Glomerular visceral epithelial cell (primary cell): ENCODE results near the gene KIF24.
"Not testable (repeated sequence)": the region's sequence is repeated elsewhere in the genome, so short reads cannot be mapped to it uniquely, and the experiment has no call there.

ENCODE experiments used
- DNase-seq: peaks from one replicate; pipeline ENCODE4 v3.0.0-alpha.2; 2016; ENCODE audit errors: extremely low spot score

The KIF24 gene

GRCh38 chr9:34331196-34331595, 2.1 kb upstream of the KIF24 start:
- DNase-seq, result no peak

DNA sequence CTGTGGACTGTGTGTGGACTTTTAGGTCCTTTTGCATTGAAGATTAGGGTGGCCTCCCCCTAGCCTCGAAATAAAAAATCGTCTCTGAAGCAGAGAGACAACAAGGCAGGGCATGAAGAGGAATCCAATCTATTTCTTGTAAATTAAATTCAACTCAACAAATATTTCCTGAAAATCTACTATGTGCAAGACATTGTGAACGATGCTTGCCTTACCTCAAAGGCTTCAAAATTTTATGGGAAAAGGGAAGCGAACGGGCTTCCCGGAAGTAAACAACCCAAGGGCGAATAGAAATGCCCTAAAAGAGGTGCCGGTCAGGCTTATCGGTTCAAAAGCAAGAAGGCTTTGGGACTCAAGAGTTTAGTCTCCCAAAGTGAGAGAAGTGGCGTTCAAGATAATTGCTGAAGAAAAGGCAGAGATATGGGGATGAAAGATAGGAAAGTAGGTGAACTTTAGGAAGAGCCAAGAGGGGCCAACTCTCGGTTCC, 525 bp downstream of the KIF24 start:
- no peak for DNase-seq

GRCh38 chr9:34326690-34327089, 2.4 kb downstream of the KIF24 start:
- DNase-seq, result no peak

DNA sequence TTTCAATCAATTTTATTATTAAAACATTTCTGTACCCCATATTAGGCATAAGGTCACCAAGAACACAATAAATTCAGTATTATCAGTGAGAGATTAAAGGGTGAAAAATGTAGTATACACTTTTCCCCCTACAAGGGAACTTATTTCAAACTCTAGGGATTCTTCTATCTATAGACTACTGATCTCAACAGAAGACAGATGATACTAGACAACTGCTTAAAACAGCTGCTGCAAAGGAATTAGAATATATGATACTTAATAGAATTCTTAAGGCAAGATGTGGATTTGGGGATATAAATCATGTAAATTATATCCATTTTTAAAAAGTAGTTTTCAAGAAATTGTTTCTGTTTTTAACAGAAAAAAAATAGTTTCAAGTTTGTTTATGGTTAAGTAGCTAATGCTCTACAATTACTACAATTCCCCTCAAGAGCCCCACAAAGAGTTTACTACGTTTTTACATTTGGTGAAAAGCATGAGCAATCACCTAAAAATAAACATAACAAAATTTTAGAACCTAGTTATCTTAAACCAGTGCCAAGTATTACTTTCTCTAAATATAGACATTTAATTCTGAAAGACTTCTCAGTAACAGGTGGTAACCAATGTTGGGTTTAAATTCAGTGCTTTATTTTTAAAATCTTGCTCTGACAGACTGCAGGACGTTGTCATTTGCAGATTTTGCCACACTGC, 6.0 kb downstream of the KIF24 start:
- DNase-seq, result no peak

DNA sequence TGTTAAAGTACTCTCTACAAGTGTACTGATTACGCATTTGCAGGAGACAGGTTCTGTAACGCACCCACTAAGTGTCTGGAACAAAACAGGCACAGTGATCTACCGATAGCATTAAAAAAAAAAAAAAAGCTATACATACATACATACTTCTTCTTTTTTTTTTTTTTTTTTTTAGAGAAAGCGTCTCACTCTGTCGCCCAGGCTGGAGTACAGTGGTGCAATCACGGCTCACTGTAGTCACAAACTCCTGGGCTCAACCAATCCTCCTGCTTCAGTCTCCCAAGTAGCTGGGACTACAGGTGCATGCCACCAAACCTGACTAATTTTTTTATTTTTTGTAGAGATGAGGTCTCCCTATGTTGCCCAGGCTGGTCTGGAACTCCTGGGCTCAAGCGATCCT, 7.6 kb downstream of the KIF24 start:
- DNase-seq, result no peak

- DNase-seq, result no peak
These were observed 10.8 kb downstream of the KIF24 start for GRCh38 chr9:34318163-34318790.

DNA sequence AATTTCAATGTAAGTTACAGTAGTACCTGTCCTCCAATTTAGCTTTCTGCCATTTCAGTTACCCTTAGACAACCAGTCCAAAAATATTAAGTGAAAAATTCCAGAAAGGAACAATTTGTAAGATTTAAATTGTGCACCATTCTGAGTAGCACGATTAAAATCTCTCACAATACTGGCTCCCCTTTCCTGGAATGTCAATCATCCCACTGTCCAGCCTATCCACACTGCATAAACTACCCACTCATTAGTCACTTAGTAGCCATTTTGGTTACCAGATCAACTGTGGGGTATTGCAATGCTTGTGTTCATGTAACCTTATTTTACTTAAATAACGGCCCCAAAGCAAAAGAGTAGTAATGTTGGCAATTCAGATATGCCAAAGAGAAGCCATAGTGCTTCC, 11.6 kb downstream of the KIF24 start:
- DNase-seq, result no peak

GRCh38 chr9:34311499-34312185, 17.4 kb downstream of the KIF24 start:
- DNase-seq, result no peak

GRCh38 chr9:34310215-34310614, 18.9 kb downstream of the KIF24 start:
- no peak for DNase-seq

DNA sequence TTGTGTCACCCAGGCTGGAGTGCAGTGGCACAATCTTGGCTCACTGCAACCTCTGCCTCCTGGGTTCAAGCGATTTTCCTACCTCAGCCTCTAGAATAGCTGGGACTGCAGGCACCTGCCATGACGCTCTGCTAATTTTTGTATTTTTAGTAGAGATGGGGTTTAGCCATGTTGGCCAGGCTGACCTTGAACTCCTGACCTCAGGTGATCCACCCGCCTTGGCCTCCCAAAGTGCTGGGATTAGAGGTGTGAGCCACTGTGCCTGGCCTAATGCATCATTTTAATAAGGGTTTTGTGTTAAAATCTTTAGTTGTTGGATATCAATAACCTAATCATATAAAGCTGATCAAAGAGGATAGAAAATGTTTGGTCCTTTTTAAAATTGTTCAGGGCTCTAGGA, 20.8 kb downstream of the KIF24 start:
- DNase-seq, result not testable (repeated sequence)

DNA sequence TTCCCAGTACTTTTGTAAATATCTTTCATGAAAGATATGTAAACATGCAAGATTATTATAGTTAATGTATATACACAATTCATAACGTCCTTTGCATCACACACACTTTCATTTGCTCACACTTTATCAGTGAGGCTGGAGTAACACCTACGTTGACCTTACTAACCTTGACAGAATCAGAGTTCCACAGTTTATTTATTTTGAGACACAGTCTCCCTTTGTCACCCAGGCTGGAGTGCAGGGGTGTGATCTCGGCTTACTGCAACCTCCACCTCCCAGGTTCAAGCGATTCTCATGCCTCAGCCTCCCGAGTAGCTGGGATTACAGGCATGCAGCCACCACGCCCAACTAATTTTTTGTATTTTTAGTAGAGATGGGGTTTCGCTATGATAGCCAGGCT, 28.0 kb downstream of the KIF24 start:
- DNase-seq, result not testable (repeated sequence)

DNA sequence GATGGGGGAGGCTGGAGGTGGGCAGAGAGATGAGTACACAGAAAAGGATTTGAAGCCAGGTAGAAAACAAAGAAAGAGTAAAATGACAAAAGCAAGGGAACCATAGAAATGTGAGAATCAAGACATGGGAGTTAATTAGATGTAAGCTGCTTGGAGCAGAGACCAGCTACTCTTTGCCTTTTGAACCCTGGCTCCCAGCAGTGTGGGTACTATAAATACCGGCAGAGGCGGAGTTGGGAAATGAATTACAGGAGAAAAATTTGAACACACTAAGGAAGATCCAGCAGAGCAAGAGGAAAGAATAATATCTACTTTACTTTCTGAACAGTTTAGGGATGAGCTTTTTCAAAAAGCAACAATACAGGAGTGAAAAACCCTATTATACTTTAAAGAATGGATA, 36.5 kb downstream of the KIF24 start:
- DNase-seq, result no peak

- no peak for DNase-seq
These were observed 37.6 kb downstream of the KIF24 start for GRCh38 chr9:34291423-34291822.

GRCh38 chr9:34291023-34291422, 38.0 kb downstream of the KIF24 start:
- no peak for DNase-seq

GRCh38 chr9:34289159-34289558, 39.9 kb downstream of the KIF24 start:
- DNase-seq, result no peak

- no peak for DNase-seq
These were observed 47.0 kb downstream of the KIF24 start for GRCh38 chr9:34282096-34282495.

DNA sequence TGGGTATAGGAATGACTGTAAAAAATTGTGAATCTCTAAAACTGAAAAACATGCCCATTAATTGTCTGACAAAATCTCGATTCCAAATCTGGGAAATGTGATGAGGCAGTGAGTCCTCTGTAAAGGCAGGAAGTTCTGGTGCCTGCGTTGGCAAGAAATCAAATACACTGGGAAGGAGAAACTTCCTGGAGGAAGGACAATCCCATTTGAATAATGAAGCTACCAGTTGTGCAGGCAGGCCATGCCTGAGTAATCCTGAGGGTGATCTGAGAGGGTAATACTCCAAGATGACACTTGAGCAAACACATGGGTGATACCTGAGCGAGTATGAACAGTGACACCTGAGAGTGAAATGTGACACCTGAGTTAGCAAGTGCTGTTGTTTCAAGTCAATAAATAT, 49.7 kb downstream of the KIF24 start:
- no peak for DNase-seq
